ENCODE measurements around the gene FGF2.
"Not testable (repeated sequence)": the region's sequence is repeated elsewhere in the genome, so short reads cannot be mapped to it uniquely, and the experiment has no call there.

The FGF2 gene

DNA sequence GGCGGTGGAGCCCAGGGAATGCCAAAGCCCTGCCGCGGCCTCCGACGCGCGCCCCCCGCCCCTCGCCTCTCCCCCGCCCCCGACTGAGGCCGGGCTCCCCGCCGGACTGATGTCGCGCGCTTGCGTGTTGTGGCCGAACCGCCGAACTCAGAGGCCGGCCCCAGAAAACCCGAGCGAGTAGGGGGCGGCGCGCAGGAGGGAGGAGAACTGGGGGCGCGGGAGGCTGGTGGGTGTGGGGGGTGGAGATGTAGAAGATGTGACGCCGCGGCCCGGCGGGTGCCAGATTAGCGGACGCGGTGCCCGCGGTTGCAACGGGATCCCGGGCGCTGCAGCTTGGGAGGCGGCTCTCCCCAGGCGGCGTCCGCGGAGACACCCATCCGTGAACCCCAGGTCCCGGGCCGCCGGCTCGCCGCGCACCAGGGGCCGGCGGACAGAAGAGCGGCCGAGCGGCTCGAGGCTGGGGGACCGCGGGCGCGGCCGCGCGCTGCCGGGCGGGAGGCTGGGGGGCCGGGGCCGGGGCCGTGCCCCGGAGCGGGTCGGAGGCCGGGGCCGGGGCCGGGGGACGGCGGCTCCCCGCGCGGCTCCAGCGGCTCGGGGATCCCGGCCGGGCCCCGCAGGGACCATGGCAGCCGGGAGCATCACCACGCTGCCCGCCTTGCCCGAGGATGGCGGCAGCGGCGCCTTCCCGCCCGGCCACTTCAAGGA is at the start of gene FGF2:
FGF2 (plus strand) TSS at position 279 of the 705 bp plus-strand sequence; CDS start at position 623, 344 bp downstream.
- DNase-seq = no peak

DNA sequence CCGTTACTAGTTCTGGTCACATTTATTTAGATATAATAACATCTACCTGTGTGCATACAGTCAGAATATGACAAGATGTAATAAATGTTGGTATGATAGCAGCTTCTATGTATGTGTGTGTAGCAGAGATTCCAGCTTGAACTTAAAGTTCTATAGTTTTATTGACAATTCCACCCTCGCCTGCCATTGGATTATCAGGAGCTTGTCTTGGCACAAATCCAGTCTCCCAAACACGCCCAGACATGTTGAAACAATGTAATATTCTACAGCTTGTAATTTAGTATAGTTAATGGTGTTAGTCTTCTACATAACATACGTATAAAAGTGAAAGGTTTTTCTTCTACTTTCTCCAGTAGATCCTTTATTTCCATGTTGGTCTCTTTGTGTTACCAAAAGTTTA is 49.7 kb upstream of the FGF2 start:
- DNase-seq = no peak

- DNase-seq = no peak
Observed at GRCh38 chr4:122777846-122778673, 48.6 kb upstream of the FGF2 start.

DNA sequence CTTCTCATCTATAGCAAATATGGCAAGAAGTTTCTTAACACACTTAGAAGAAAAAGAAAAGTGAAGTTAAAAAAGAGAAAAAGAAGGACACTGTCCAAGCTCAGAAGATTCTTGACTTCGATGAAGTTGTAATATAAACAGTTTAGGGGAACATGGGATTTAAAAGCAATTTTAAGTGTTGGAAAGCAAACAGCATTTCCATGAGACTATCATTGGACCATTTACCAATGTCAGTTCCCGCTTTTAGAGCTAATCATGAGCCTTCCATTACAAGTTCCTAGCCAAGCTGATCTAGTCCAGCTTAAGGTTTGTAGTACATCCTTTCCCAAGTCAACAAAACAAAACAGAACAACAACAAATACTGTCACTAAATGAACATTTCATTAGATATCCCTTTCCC is 45.1 kb upstream of the FGF2 start:
- no peak for DNase-seq

- DNase-seq = no peak
Observed at GRCh38 chr4:122783301-122784215, 43.1 kb upstream of the FGF2 start.

DNA sequence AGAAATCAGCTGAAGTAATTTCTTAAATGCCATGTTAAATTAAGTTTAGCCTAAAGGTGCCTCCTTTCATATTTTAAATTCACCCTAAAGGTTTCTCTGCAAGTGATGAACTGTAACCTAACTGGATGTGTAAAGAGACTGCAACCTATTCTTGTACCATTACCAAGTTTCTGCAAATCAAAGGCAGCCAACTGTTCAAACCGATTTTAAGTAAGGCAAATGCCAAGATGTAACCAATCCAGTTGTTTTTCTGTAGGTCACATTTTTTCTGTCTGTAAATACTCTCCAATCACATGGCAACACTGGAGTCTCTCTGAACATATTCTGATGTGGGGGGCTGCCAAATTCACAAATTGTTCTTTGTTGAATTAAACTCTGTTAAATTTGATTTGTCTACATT is 42.4 kb upstream of the FGF2 start:
- no peak for DNase-seq

GRCh38 chr4:122785099-122785498 is 41.5 kb upstream of the FGF2 start:
- no peak for DNase-seq

DNA sequence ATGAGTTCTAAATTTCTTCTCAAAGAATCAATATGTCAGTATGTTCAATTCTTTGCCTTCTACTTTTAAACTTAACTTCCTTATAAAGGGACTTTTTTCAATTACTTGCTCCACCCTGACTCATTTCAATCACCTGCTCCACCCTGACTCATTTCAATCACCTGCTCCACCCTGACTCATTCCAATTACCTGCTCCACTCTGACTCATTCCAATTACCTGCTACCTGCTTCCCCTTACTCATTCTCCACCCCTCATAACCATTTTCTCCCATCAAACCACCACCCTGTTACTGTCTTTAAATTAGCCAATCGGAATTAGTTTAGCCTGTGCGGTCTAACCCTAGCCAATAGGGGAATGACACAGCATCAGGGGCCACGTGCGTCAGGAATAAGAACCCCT is 40.3 kb upstream of the FGF2 start:
- DNase-seq = not testable (repeated sequence)

GRCh38 chr4:122786920-122787319 is 39.7 kb upstream of the FGF2 start:
- DNase-seq = not testable (repeated sequence)

GRCh38 chr4:122787940-122788339 is 38.7 kb upstream of the FGF2 start:
- no peak for DNase-seq

DNA sequence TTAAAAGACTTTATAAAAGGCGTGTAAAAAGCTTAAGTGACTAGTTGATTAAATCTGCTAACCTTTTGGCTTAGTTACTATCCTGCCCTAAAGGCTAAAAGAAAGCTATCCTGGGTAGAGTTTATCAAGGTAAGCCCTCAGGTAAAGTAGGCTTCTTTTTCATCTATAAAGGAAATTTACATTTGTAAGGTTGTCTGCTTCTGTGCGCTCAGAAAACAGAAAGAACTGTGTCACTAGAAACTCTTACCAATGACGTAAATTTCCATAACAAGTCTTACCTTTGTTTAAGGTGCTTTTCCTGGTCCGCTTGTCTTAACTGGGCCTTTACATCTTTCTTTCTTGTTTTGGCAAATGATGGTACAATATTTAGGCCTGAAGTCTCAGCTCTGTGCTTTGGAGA is 37.7 kb upstream of the FGF2 start:
- no peak for DNase-seq

DNA sequence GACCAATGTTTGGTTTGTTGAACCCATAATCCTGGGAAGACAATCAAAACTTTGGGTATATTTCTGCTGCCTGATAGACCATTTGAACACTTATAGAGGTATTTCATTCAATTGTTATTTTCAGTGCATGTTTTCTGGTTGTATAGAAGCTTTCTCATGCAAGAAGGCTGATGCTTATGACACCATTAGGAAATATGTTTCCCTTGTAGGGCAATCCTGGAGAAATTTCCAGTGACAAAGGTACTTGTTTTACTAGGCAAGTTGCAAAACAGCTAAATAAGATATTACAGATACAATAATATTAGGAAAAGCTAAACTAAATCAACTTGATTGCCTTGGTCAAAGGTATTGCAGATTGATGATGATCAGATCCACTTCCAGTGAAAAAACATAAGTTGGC is 32.8 kb upstream of the FGF2 start:
- DNase-seq = no peak

DNA sequence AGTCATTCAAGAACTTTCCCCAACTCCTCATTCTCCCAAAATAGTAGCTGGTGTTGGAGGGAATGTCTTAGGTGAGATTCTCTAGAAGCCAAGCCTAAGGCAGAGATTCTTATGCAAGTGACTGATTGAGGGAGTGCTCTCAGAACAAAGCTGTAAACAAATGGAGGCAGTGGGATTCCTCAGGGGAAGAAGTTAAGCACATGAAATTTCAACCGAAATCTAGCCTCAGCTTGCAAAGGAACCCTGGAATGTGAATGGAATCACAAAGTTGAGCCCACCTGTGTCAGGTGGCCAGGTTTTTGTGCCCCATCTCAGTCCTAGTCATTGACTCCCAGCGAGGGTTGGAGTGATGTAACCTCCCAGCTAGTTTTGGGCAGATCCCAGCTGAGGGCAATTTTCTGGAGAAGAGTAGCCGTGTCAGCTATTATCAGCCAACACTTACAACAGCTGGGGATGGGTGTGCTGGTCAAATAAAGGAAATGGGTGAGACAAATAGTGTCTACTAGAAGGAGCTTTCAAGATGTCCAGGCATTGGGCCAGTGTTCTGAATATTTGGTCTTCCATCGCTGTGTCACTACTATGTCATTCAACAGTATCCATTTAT is 29.7 kb upstream of the FGF2 start:
- DNase-seq = no peak

DNA sequence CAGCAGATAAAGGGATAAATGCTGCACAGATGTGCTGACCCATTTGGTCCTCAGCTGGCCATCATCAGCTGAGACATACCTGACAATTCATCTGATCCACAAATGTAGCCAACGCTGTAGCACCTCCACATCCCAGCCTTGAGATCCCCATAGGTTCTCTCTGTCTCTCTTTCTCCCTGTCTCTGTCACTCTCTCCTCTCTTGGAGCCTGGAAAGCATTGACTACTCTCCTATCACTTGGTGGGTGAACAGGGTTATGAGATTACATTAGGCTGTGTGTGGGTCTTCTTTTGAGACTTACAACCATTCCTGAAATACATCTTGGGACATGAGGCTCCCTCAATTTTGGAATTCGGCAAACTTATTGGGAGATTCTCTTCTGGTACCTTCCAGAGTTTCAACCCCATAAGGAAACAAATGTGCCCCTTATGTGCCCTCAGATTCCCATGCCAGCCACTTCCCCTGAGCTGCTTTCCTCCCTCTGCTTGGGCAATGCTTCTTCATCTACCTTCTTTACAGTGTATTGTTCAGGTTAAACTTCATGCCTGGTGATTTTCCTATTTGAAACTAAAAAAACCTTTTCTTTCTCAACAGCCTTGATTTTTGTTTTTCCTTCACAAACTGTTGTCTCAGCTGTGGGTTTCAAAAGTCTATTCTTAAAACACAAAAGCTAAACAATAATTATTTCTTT is 29.1 kb upstream of the FGF2 start:
- DNase-seq = no peak

- DNase-seq = no peak
Observed at GRCh38 chr4:122798101-122798500, 28.5 kb upstream of the FGF2 start.

DNA sequence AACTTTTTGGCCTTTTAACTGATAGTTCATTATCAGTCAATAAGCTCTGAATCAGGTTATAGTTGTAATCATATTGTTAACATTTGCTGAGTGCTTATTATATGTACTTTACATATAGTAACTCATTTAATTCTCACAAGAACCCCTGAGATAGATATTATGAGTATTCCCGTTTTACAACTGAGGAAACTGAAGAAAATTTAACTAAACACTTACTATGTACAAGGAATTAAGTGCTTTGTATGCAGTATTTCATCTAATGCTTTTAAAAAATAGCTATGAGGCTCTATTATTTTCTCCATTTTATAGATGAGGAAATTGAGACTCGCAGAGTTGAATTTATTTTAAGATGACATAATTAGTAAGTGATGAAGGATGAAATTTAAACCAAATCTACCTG is 27.7 kb upstream of the FGF2 start:
- DNase-seq = no peak

- no peak for DNase-seq
Observed at GRCh38 chr4:122803788-122804208, 22.8 kb upstream of the FGF2 start.

DNA sequence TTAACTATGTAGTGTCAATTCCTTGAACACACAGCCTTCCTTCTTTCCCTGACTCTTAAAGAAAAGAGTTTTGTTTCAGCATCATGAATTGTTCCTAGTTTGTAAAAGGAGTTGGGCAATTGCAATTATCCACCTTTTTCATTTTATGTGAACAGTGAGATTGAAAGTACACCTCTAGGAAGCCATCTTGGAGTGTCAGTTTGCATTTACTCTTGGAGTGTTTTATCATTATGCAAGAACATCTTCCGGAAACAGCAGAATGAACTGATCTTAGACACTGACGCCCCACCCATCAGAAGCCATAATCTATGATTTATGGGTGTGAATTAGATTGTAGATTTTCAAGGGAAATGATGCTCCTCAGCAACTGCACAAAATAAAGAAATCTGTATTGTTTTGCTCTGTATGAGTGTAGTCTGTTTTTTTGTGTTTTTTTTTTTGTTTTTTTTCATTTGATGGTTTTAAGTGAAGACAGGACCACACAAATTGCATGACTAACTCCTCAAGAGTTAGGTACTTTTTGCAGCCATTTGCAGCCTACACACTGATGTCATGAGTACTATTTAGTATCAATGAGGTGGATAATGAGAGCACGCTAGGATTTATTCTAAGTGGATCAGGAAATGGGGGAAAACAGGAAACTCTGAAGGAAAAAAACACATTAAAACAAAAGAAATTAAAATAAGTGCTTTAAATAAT is 19.5 kb upstream of the FGF2 start:
- no peak for DNase-seq

- DNase-seq = no peak
Observed at GRCh38 chr4:122810669-122811068, 16.0 kb upstream of the FGF2 start.

GRCh38 chr4:122811781-122812180 is 14.8 kb upstream of the FGF2 start:
- not testable (repeated sequence) for DNase-seq

DNA sequence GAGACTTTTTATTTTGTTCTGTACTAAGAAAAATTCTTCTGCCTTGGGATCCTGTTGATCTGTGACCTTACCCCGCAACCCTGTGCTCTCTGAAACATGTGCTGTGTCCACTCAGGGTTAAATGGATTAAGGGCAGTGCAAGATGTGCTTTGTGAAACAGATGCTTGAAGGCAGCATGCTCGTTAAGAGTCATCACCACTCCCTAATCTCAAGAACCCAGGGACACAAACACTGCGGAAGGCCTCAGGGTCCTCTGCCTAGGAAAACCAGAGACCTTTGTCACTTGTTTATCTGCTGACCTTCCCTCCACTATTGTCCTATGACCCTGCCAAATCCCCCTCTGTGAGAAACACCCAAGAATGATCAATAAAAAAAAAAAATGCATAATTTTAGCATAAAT is 13.8 kb upstream of the FGF2 start:
- DNase-seq = not testable (repeated sequence)

DNA sequence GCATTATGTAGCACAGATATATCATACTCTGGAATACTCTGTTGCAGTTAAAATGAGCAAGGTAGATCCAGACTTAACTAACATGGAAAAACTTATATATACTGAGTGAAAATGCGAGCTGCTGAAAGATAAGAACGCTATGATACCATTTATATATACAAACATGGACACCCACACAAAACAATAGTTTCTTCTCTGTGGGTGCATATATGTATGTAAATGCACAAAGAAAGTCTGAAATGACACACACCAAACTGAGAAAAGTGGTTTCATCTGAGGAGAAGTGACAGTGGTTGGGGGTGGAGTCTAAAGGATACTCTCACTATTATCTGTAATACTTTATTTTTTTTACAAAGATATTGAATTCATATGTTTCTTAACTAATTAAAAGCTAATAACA is 12.2 kb upstream of the FGF2 start:
- DNase-seq = no peak

Measured in NCI-H1694 treated with DMSO at 0.1 percent for 48 hours (cell line).